Activated gamma-delta T cell (primary cell): ENCODE results near the gene ETV6.

ENCODE experiments used
- DNase-seq: peaks from one replicate; lab custom pipeline; 2025; lab: John Stamatoyannopoulos, UW

ETV6 gene

GRCh38 chr12:11827091-11828061 lies 177.9 kb downstream of the ETV6 start:
- no peak for DNase-seq

DNA sequence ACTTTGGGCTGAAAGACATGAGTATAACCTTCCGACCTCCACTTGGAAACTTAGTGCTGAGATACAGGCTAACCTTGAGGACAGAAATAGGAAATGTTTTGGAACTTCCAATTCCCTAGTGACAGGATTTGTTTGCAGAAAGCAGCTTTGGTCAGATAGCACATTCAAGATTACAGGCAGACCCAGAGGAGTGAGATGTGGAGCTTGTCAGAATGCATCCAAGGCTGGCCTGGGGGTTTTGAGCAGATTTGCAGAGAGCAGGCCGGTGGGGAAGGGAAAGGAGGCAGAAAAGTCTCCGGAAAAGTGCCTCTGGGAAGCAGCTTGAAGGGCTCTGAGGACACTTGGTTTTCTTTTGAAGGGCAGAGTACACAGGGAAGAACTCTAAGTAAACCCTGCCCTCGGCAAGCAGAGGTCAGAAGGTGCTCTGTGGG lies 180.3 kb downstream of the ETV6 start:
- DNase-seq: no peak

DNA sequence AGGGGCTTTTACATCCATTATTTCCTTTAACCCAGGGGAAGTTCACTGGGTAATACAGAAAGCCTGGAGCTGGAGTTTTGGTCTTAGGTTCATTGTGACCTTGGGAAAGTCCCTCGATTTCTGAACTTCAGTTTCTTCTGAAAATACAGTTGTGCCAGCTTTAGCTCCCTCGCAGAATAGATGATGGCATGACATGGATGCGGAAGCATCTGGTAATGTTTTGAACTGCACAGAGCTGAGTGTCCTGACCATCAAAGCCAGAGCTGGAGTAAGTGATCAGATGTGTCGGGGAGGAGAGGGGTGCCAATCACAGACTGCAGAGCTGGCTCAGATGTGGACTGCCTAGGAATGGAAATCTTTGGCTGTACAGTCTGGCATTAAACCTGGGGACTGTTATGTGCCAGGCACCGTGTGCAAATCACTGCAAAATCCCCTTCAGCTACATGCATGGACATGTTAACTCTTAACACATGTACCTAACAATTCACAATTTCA lies 180.9 kb downstream of the ETV6 start:
- no peak for DNase-seq

DNA sequence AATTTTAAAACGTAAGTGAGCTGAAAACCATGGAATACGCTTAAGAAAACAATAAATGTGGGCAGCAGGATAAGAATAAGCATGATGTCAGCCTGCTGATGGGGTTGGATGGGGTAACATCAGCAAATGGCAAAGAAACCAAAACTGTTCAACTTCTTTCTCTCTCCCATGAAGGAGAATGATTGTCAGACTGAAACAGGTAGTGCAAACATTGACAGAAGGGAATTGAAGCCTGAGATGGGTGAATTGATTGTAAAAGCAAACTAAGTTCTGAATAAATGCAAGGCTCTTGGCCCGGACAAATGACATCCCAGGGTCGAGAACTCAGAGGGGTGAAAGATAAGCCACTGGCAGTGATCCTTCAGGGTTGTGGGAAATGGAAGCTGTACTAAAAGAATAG lies 182.6 kb downstream of the ETV6 start:
- no peak for DNase-seq

GRCh38 chr12:11833174-11833895 lies 183.9 kb downstream of the ETV6 start:
- no peak for DNase-seq

DNA sequence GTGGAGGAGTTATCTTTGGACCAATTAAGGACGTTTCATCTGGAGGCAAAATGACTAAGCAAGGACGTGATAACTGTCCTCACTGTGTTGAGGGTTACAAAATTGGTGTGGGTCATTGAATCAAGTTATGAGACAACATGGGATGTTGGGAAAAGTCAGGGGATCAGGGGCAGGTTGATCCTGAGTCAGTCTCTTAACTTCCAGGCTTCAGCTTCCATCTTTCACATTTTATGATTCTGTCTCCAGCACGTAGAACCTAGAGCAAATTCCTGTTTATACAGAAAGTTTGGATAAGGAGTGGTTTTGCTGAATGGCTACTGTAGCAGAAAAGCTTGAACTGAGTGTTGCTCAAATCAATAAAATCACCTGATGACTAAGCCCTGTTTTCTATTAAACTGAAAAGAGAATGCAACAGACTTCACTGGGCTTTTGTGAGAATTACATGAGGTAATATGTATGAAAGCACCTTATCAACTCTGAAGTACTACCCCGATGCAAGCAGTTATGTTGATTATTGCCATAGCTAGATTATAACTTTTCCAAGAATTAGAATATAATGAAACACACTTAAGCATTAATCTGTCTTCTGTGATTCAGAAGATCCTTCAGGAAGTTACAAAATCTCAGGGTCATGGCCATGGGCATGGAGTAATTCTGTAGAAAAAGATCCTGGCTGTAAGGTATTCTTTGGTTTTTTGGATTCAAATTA lies 184.8 kb downstream of the ETV6 start:
- DNase-seq: no peak

DNA sequence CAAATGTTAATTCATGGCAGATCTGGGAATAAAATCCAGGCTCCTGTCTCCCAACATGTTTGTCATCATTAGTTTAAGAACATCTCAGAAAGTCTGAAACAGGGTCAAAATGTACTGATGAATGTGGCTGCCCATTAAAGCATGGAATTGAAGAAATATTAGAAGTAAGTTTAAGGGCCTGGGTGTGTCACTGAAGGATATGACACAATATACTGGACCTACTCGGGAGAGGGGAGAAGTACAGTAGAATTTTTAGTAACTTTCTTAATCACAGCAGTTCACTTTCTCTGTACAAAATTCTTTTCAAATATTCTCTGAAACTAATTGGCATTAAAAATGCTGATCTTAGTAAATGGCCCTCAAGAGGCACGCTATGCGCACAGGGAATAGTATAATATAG lies 185.5 kb downstream of the ETV6 start:
- DNase-seq: no peak

GRCh38 chr12:11836282-11837151 lies 187.0 kb downstream of the ETV6 start:
- no peak for DNase-seq

DNA sequence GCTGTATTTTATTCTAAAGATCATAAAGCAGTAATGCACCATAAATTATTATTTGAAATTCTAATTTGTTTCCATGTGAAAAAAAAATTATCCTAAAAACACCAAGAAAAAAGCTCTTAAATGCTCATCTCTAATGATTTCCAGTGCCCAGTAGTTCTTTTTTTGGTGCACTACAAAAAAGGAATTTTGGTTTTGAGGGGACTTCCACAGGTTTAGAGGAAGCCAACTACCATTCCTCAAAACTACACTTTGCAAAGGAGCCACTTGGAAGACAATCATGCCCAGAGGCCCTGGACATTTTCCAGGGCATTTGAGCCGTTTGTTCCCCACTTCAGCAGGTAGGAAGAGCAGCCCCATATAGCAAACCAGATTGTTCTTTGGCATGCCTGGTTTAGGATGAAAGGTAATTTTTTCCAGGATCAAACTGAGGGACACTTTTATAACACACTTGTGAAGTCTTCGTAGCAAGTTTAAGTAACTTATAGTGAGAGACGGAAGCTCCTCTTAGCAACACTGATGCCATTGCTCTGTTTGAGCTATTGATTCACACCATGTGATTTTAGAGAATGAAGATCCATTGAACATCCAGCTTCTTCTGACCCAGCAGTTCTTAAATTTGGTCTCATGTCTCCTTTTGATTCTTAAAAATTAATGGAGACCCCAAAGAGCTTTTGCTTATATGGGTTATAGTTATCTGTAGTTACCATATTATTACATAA lies 187.9 kb downstream of the ETV6 start:
- DNase-seq: no peak

DNA sequence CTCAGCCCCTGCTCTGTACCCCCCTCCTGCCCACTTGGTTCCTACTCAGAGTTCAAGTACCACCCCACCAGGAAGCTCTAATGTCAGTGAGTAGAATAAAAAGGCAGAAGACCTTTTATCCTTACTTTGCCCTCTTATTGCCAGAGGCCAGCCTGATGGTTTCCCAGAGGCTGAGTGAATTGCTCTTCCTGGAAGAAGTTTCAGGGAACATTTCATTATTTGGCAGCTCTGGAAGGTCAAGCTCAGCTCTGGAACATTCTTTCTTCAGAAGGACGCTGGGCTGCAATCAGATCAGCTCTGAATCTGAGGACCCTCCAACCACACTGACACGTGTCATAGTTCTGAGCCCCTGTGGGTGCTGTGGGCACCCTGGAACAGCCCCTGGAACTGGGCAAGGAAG lies 188.9 kb downstream of the ETV6 start:
- DNase-seq: no peak

DNA sequence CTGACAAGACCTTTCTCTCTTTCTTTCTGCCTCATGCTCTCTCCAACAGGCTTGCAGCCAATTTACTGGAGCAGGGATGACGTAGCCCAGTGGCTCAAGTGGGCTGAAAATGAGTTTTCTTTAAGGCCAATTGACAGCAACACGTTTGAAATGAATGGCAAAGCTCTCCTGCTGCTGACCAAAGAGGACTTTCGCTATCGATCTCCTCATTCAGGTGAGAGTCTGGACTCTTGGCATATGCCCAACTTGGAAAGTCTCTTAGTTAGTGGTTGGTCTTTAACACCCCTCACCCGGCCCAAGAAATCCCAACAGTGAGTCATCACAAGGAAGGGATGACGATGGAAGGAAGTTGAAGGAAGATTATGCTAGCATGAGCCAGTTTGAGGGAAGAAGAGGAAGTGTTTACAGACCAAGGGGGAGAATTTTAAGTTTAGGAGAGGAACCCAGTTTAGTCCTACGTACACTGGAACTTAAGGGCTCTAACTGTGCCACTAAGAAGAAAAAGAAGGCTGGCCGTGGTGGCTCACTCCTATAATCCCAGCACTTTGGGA lies 189.7 kb downstream of the ETV6 start:
- DNase-seq: no peak

GRCh38 chr12:11840366-11840765 lies 190.9 kb downstream of the ETV6 start:
- no peak for DNase-seq

DNA sequence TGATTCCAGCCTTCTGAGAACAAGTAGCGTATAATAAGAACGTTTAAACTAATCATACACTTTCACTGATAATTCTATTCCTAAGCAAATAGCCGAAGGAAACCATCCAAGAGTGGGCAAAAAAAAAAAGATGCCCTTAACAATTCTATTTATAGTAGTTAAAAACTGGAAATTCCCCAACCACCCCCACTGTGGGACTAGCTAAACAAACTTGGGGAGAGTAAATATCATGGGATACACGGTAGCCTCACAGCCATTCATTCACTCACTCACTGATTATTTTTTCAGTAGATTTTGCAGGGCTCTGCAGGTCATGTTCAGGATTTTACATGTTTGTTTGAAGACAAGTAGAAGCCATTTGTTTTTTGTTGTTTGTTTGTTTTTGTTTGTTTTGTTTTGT lies 197.0 kb downstream of the ETV6 start:
- DNase-seq: no peak

DNA sequence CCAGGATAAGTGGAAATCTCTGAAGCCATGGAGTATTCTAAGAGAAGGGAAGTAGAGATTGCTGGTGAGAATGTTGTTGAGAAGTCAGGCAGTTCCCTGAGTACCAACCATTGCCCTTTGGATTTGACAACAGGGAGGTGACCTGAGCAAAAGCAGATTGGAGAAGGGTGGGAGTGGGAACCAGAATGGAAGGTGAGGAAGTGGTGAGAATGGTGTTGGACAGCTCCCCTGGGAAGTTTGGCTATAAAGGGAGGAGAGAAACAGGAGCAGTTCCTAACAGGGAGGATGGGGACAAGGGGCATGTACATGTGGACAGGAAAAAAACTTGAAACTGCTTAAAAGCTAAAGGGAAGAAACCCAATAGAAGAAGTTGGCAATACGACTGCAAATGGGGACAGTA lies 198.1 kb downstream of the ETV6 start:
- no peak for DNase-seq

DNA sequence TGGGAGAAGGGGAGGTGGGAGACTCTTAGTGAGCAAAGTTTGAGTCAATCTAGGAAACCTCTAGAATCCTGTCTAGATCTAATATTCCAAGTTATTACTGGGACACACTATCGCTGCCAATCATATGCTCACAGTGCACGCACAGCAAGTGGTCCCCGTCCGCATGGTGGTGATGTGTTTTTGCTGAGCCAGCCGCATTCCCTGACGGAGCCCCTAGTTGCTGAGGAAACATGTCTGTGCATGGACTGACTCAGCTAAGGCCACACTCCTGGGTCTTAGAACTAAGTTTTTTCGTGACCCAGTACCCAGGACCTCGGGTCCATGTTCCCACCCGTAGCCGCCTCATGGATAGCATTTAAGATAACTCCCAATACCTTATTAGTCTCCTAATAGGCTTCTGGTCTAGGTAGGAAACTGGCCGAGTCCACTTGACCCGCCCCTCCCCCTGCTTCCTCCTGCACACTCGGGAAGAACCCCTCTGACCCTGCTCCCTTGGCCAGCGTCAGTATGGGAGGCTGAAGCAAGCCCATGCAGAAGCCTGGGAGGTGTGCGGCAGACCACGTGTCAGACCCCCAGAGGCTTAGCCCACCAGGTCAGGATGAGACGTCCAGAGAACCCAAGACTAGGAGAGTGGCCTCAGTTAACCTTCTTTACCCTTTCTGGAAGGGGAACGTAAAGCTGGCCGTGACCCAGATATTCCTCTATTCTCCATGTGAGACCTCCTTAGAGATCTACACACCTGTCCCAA lies 200.5 kb downstream of the ETV6 start:
- no peak for DNase-seq

DNA sequence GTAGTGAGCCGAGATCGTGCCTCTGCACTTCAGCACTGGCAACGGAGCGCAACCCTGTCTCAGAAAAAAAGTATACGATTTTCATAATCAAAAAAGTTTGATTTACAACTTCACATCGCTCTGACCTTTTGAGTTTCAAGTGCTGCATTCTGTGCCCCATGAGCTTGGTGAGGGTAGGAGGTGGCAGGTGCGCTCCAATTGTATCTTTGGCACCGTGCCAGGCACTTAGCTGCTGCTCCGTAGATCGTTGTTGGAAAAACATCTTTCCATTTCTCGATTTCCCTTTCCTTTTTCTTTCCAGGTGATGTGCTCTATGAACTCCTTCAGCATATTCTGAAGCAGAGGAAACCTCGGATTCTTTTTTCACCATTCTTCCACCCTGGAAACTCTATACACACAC lies 203.7 kb downstream of the ETV6 start:
- no peak for DNase-seq

DNA sequence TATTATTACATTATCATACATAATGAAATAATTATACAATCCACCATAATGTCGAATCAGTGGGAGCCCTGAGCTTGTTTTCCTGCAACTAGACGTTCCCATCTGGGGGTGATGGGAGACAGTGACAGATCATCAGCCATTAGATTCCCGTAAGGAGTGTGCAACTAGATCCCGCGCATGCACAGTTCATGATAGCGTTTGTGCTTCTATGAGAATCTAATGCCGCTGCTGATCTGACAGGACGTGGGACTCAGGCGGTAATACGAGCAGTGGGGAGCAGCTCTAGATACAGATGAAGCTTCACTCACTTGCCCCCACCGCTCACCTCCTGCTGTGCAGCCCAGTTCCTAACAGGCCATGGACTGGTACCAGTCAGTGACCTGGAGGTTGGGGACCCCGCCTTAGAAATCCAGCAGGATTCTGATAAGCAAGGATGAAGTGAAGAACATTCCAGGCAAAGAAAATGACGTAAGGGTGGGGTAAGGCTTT lies 204.6 kb downstream of the ETV6 start:
- DNase-seq: no peak

GRCh38 chr12:11855983-11856374 lies 206.5 kb downstream of the ETV6 start:
- no peak for DNase-seq

GRCh38 chr12:11856971-11857370 lies 207.5 kb downstream of the ETV6 start:
- no peak for DNase-seq
